Measurements from ENCODE around the gene TACC3. TPM values are rescaled to one million over a fixed set of nuclear protein-coding genes. Genes with fewer than 3 reads are reported as not detected.

The TACC3 gene
- total and polyA plus RNA-seq, 2 of the 8 experiments (the other 6 are each of a cell fraction or from before 2014, with no cell fraction given) = 73.8 to 148 TPM

GRCh38 chr4:1730532-1731135, 9.3 kb downstream of the TACC3 start:
- Histone ChIP-seq H3K18ac (ENCODE audit: extremely low read depth, low read length) (no peak overlapping the region), H2BK5ac (ENCODE audit: low read depth, low read length) (no peak overlapping the region), H2BK120ac (replicated peaks; ENCODE audit: low read depth, low read length) (no peak overlapping the region), H3K36me3 (ENCODE audit: control insufficient read depth in 2 of 4, insufficient read depth in 4 of 4, low read length in 3 of 4) (peaks cover 60 to 79% (median 72%) of the 10 kb centered on the region in 4 experiments), H4K5ac (ENCODE audit: insufficient read length, low read depth, low read length) (no peak overlapping the region), H3K79me2 (ENCODE audit: control insufficient read depth in 1 of 2, insufficient read depth in 2 of 2, low read length in 2 of 2) (peaks cover 0 to 22% of the 10 kb centered on the region in 2 experiments; a peak in 2 of 4 replicates), H3K9ac (replicated peaks in 1 of 4; ENCODE audit: extremely low read depth in 1 of 4, low read depth in 3 of 4, low read length in 3 of 4) (peak overlapping the region in 1 of 4 experiments; percentile 6; a peak in 1 of 7 replicates), H3K56ac (replicated peaks; ENCODE audit: insufficient read length, low read depth, low read length) (no peak overlapping the region), H2AFZ (ENCODE audit: low read length) (no peak overlapping the region), H3K4me2 (ENCODE audit: insufficient read depth in 1 of 2, low read depth in 2 of 2, low read length in 2 of 2) (no peak overlapping the region), H4K20me1 (replicated peaks in 1 of 2; ENCODE audit: control insufficient read depth in 1 of 2, insufficient read depth in 2 of 2, low read length in 2 of 2) (peaks cover 26 to 30% of the 10 kb centered on the region in 2 experiments), H4K91ac (replicated peaks; ENCODE audit: insufficient read length, low read length) (no peak overlapping the region), H3K23me2 (ENCODE audit: low read depth, low read length) (no peaks in the 10 kb centered on the region), H3K27ac (ENCODE audit: low read depth, low read length) (no peak overlapping the region), H3K9me3 (ENCODE audit: insufficient read depth in 2 of 2, low read depth in 1 of 2, low read length in 1 of 2) (no peaks in the 10 kb centered on the region), H4K8ac (ENCODE audit: extremely low read depth, insufficient read depth, low read length) (0 out of 2 replicates have a peak overlapping the region, but pooled peaks have one; percentile 63), H3K14ac (ENCODE audit: insufficient read length) (no peak overlapping the region), H3K79me1 (ENCODE audit: low read depth, low read length) (peaks cover 9% of the 10 kb centered on the region), H3K4me3 (ENCODE audit: extremely low read depth in 1 of 4, insufficient read depth in 2 of 4, low read depth in 3 of 4, low read length in 4 of 4) (no peak overlapping the region), H3K4ac (replicated peaks; ENCODE audit: insufficient read length, low read depth, low read length) (no peak overlapping the region), H3K27me3 (replicated peaks in 1 of 4; ENCODE audit: control insufficient read depth in 3 of 4, extremely low read depth in 1 of 4, insufficient read depth in 3 of 4, low read length in 3 of 4) (no peaks in the 10 kb centered on the region), H2BK20ac (ENCODE audit: low read length) (no peak overlapping the region), H3K23ac (ENCODE audit: insufficient read length) (no peak overlapping the region), H2BK12ac (ENCODE audit: low read depth, low read length) (no peak overlapping the region), H2BK15ac (ENCODE audit: low read length) (no peak overlapping the region), H3K4me1 (replicated peaks in 1 of 4; ENCODE audit: control insufficient read depth in 3 of 4, insufficient read depth in 4 of 4, low read length in 3 of 4) (no peaks in the 10 kb centered on the region), H2AK5ac (ENCODE audit: low read depth, low read length) (no peak overlapping the region)
- DNase-seq (ENCODE audit: low read depth in 1 of 2, low spot score in 2 of 2) (no peak), FAIRE-seq (no peak)
- WGBS, 2 experiments (ENCODE audit: extremely low coverage in 1 of 2, insufficient coverage in 1 of 2, insufficient read length in 1 of 2, insufficient replicate concordance in 2 of 2, low coverage in 1 of 2, low lambda C conversion rate in 2 of 2, missing lambda C conversion rate in 1 of 2) = 89% methylated on average over 12 of the region's 16 CpGs; no CpG with 5 or more reads in 1 of the 2 experiments
- CTCF ChIA-PET (ENCODE audit: partially characterized antibody) = interaction anchor here (0.6 to 18.6 kb wide), 34 partner anchors 10 to 375 kb away, joined by 3 to 326 read pairs (median 4); no protein-coding TSS in a partner anchor
- POLR2A ChIA-PET (ENCODE audit: partially characterized antibody) = interaction anchor here (0.9 to 2.7 kb wide), 6 partner anchors 9 to 19 kb away, joined by 3 to 15 read pairs (median 4); partner anchors contain the start of genes SLBP, TACC3 and TMEM129
- no peak for TF ChIP-seq EZH2 (IDR thresholded peaks at IDR 0.05; ENCODE audit: low read depth, low read length, severe bottlenecking)
- no peak for TF ChIP-seq JUN (IDR thresholded peaks at IDR 0.05; ENCODE audit: low read depth, low read length)
- no peak for TF ChIP-seq PHF8 (conservative IDR thresholded peaks at IDR 0.05; ENCODE audit: low read depth, low read length)
- no peak for TF ChIP-seq USF2 (IDR thresholded peaks at IDR 0.05; ENCODE audit: low read length)
- no peak for TF ChIP-seq SUZ12 (IDR thresholded peaks at IDR 0.05; ENCODE audit: low read length)
- TF ChIP-seq SP1 (IDR thresholded peaks at IDR 0.05; ENCODE audit: low read depth, low read length) = no peak
- TF ChIP-seq RFX5 (IDR thresholded peaks at IDR 0.05; ENCODE audit: borderline replicate concordance, low read depth, low read length) = no peak
- no peak for TF ChIP-seq SAP30 (IDR thresholded peaks at IDR 0.05; ENCODE audit: insufficient read depth, insufficient replicate concordance, low read length)
- TF ChIP-seq POLR2AphosphoS5 (IDR thresholded peaks at IDR 0.05; ENCODE audit: low read depth, low read length) = no peak
- TF ChIP-seq BRCA1 (IDR thresholded peaks at IDR 0.05; ENCODE audit: low read depth, low read length) = no peak
- TF ChIP-seq POU5F1 (IDR thresholded peaks at IDR 0.05; ENCODE audit: low read depth, low read length) = no peak
